A549 (cell line): ENCODE results near the gene IL1A. TPM values are rescaled to one million over a fixed set of nuclear protein-coding genes. Genes with fewer than 3 reads are reported as not detected.
A peak's percentile ranks its signal among the peaks of the same experiment; 100 is the strongest.

Experiments used
- ATAC-seq, 2 experiments: fragments of 200-7000 bp in 1 of 2; fragments of >200 bp in 1 of 2; cut with Nextera tagmentation in 1 of 2; cut with Tn5 transposase in 1 of 2; 3 replicates each; pipeline versions ENCODE4 v1.8.0 to v1.9.1; 2018 to 2020; ENCODE audit warnings: mild to moderate bottlenecking in 1 of 2, moderate library complexity in 1 of 2
- CTCF ChIA-PET: fragments of 300-600 bp; sonication (Branson Sonifier 250); formaldehyde crosslinking; extraction: SDS; loops from one replicate; lab custom pipeline; 2021; ENCODE audit warnings: antibody characterized with exemption, inconsistent platforms; lab: Yijun Ruan, JAX
- POLR2A ChIA-PET: fragments of 350-600 bp; formaldehyde crosslinking; extraction: SDS; loops from one replicate; lab custom pipeline; 2021; ENCODE audit warnings: antibody characterized with exemption, inconsistent platforms; lab: Yijun Ruan, JAX
- DNase-seq, 2 experiments: peaks; one replicate each; pipeline versions ENCODE4 v3.0.0 to v3.0.0-alpha.2; 2011 to 2016; ENCODE audit warnings: low read depth in 1 of 2, low spot score in 1 of 2
- FAIRE-seq: peaks from 2 replicates; lab custom pipeline; 2011; peaks lifted over from hg19 to GRCh38; lab: Jason Lieb, UNC
- H3K27ac ChIP-seq, 2 experiments: fragments of >200 bp; sonication (Bioruptor Twin); formaldehyde crosslinking; 3 replicates each; pipeline ENCODE4 v1.5.1; 2016 to 2017
- H3K4me1 ChIP-seq: fragments of >200 bp; sonication (Bioruptor Twin); formaldehyde crosslinking; 3 replicates; pipeline ENCODE4 v1.6.1; 2016
- H3K4me2 ChIP-seq: fragments of >200 bp; sonication (Bioruptor Twin); formaldehyde crosslinking; 3 replicates; pipeline ENCODE4 v1.6.1; 2016
- H3K4me3 ChIP-seq: fragments of >200 bp; sonication (Bioruptor Twin); formaldehyde crosslinking; 3 replicates; pipeline ENCODE4 v1.5.1; 2016
- H3K9me3 ChIP-seq: fragments of >200 bp; sonication (Bioruptor Twin); formaldehyde crosslinking; 3 replicates; pipeline ENCODE4 v1.6.1; 2016
- CBX2 ChIP-seq: fragments of 200-600 bp; sonication (generic); IDR thresholded peaks from 2 replicates; pipeline ENCODE4 v1.6.1; 2016; ENCODE audit warnings: low read depth, mild to moderate bottlenecking, borderline replicate concordance
- CBX8 ChIP-seq: fragments of 200-600 bp; sonication (generic); IDR thresholded peaks from 2 replicates; pipeline ENCODE4 v1.6.1; 2016
- E2F6 ChIP-seq: IDR thresholded peaks from 2 replicates; pipeline ENCODE4 v1.6.1; 2012; ENCODE audit warnings: low read depth, borderline replicate concordance
- EHF ChIP-seq: fragments of 250-450 bp; sonication (Bioruptor Pico); IDR thresholded peaks from 2 replicates; pipeline ENCODE4 v1.5.0; 2020; ENCODE audit warnings: mild to moderate bottlenecking
- EHMT2 ChIP-seq: fragments of 200-600 bp; sonication (generic); IDR thresholded peaks from 2 replicates; pipeline ENCODE4 v1.6.1; 2016; ENCODE audit warnings: antibody characterized with exemption, low read depth, mild to moderate bottlenecking, moderate library complexity
- ESRRA ChIP-seq: fragments of 150-350 bp; IDR thresholded peaks from 2 replicates; pipeline ENCODE4 v1.6.1; 2014; ENCODE audit warnings: mild to moderate bottlenecking, low read length, borderline replicate concordance
- FOSB ChIP-seq: fragments of 250-450 bp; sonication (Bioruptor Pico); IDR thresholded peaks from 2 replicates; pipeline ENCODE4 v1.5.0; 2020; ENCODE audit warnings: mild to moderate bottlenecking, moderate library complexity
- FOSL2 ChIP-seq, 2 experiments: fragments of 450-650 bp in 1 of 2; fragments of >200 bp in 1 of 2; sonication (Bioruptor Twin) in 1 of 2; formaldehyde crosslinking; IDR thresholded peaks; 2 replicates each; pipeline versions ENCODE4 v1.5.0 to v1.6.1; 2016 to 2020; ENCODE audit warnings: mild to moderate bottlenecking in 1 of 2, moderate library complexity in 1 of 2
- GATA3 ChIP-seq: IDR thresholded peaks from 2 replicates; pipeline ENCODE4 v1.6.1; 2012; ENCODE audit warnings: borderline replicate concordance
- HEYL ChIP-seq: fragments of 250-450 bp; sonication (Bioruptor Pico); IDR thresholded peaks from 2 replicates; pipeline ENCODE4 v1.8.0; 2021; ENCODE audit warnings: mild to moderate bottlenecking, moderate library complexity
- HOXA7 ChIP-seq: fragments of 250-450 bp; sonication (Bioruptor Pico); IDR thresholded peaks from 2 replicates; pipeline ENCODE4 v1.5.0; 2020; ENCODE audit warnings: mild to moderate bottlenecking, moderate library complexity
- HOXB13 ChIP-seq: fragments of 250-450 bp; sonication (Bioruptor Pico); IDR thresholded peaks from 2 replicates; pipeline ENCODE4 v1.5.0; 2020; ENCODE audit warnings: low read depth, mild to moderate bottlenecking, moderate library complexity
- HOXB5 ChIP-seq: fragments of 250-450 bp; sonication (Bioruptor Pico); IDR thresholded peaks from 2 replicates; pipeline ENCODE4 v1.5.0; 2020; ENCODE audit warnings: mild to moderate bottlenecking, moderate library complexity
- JUN ChIP-seq, 2 experiments: fragments of >200 bp; sonication (Bioruptor Twin); formaldehyde crosslinking; IDR thresholded peaks; 2 replicates in 1 of 2; 3 replicates in 1 of 2; pipeline ENCODE4 v1.6.1; 2016 to 2017
- JUNB ChIP-seq: fragments of >200 bp; sonication (Bioruptor Twin); formaldehyde crosslinking; IDR thresholded peaks from 2 replicates; pipeline ENCODE4 v1.6.1; 2016
- KDM1A ChIP-seq: fragments of 200-600 bp; sonication (generic); IDR thresholded peaks from 2 replicates; pipeline ENCODE4 v1.6.1; 2016; ENCODE audit warnings: low read depth, mild to moderate bottlenecking
- MAFK ChIP-seq: fragments of 450-650 bp; IDR thresholded peaks from 2 replicates; pipeline ENCODE4 v1.6.1; 2014; ENCODE audit not compliant: partially characterized antibody
- MAZ ChIP-seq: fragments of 150-350 bp; IDR thresholded peaks from 2 replicates; pipeline ENCODE4 v1.6.1; 2014; ENCODE audit warnings: antibody characterized with exemption, low read depth, low read length, borderline replicate concordance
- MYC ChIP-seq: IDR thresholded peaks from 2 replicates; pipeline ENCODE4 v1.6.1; 2012; ENCODE audit warnings: mild to moderate bottlenecking, inconsistent platforms, low read length, improper control_type of control experiment, borderline replicate concordance
- NPAS2 ChIP-seq: fragments of 250-450 bp; sonication (Bioruptor Pico); IDR thresholded peaks from 2 replicates; pipeline ENCODE4 v1.8.0; 2022; ENCODE audit warnings: mild to moderate bottlenecking, moderate library complexity, borderline replicate concordance
- NR3C1 ChIP-seq: fragments of >200 bp; sonication (Bioruptor Twin); formaldehyde crosslinking; IDR thresholded peaks from 3 replicates; pipeline ENCODE4 v1.6.1; 2017
- PBX3 ChIP-seq: IDR thresholded peaks from 2 replicates; pipeline ENCODE4 v1.6.1; 2012
- PHF8 ChIP-seq: fragments of 200-600 bp; sonication (generic); IDR thresholded peaks from 2 replicates; pipeline ENCODE4 v1.6.1; 2016; ENCODE audit warnings: low read depth, mild to moderate bottlenecking, antibody characterized with exemption, moderate library complexity, borderline replicate concordance
- POLR2A ChIP-seq: IDR thresholded peaks from 2 replicates; pipeline ENCODE4 v1.6.1; 2012; ENCODE audit warnings: mild to moderate bottlenecking, low read length
- RARB ChIP-seq: fragments of 250-450 bp; sonication (Bioruptor Pico); IDR thresholded peaks from 2 replicates; pipeline ENCODE4 v1.8.0; 2021; ENCODE audit warnings: mild to moderate bottlenecking, moderate library complexity
- RNF2 ChIP-seq: fragments of 200-600 bp; sonication (generic); IDR thresholded peaks from 2 replicates; pipeline ENCODE4 v1.6.1; 2016; ENCODE audit warnings: low read depth, mild to moderate bottlenecking, antibody characterized with exemption, moderate library complexity, borderline replicate concordance
- SREBF2 ChIP-seq: fragments of 450-650 bp; IDR thresholded peaks from 2 replicates; pipeline ENCODE4 v1.6.1; 2014; ENCODE audit warnings: mild to moderate bottlenecking, moderate library complexity
- TFCP2L1 ChIP-seq: fragments of 250-450 bp; sonication (Bioruptor Pico); IDR thresholded peaks from 2 replicates; pipeline ENCODE4 v1.5.0; 2021; ENCODE audit warnings: mild to moderate bottlenecking
- ZNF302 ChIP-seq: fragments of 250-450 bp; sonication (Bioruptor Pico); IDR thresholded peaks from 2 replicates; pipeline ENCODE4 v1.9.0; 2021; ENCODE audit warnings: inconsistent platforms, mild to moderate bottlenecking, moderate library complexity
- ZSCAN20 ChIP-seq: fragments of 250-450 bp; sonication (Bioruptor Pico); IDR thresholded peaks from 2 replicates; pipeline ENCODE4 v1.8.0; 2022; ENCODE audit warnings: mild to moderate bottlenecking, moderate library complexity
- WGBS: methylation state at CpG from one replicate; pipeline ENCODE4 v1.1.6; 2017; ENCODE audit errors: missing lambda C conversion rate; 5-methylcytosine and 5-hydroxymethylcytosine counted together
- polyA plus RNA-seq, 4 experiments: library from polyadenylated mRNA; depleted of rRNA in 3 of 4; stranded (reverse); fragments of >200 nt; fragmentation: RNase III in 1 of 4; extraction: RNeasy Plus Mini Kit Qiagen cat#74134 plus additional on column Dnase treatment in 1 of 4; gene quantifications; 2 replicates in 3 of 4; 3 replicates in 1 of 4; pipeline ENCODE4 v1.2.3, GENCODE V29; 2011 to 2017

The IL1A gene
- polyA plus RNA-seq, 2 of the 4 experiments (the other 2 are of a cell fraction): 0.25 TPM; not detected in 1

- Histone ChIP-seq H3K27ac (no peak overlapping the region), H3K4me2 (no peak overlapping the region), H3K4me1 (peaks cover 17% of the 10 kb centered on the region), H3K4me3 (no peak overlapping the region), H3K9me3 (no peaks in the 10 kb centered on the region)
- 96% methylated on average over 4 of the region's 4 CpGs for WGBS
- FAIRE-seq: no peak
- CTCF ChIA-PET: interaction anchor here (0.7 to 3.4 kb wide), 3 partner anchors 130 to 202 kb away, joined by 3 to 17 read pairs (median 3); no protein-coding TSS in a partner anchor
- no peak for ATAC-seq
- TF ChIP-seq HOXB13: no peak
- no peak for TF ChIP-seq NR3C1
- no peak for TF ChIP-seq HOXA7 (CRISPR knock-in tag)
- no peak for TF ChIP-seq SREBF2
- TF ChIP-seq HEYL: no peak
- TF ChIP-seq RNF2: no peak
- no peak for TF ChIP-seq MAFK
- TF ChIP-seq CBX8: no peak
- no peak for TF ChIP-seq MYC
- no peak for TF ChIP-seq FOSB (CRISPR knock-in tag)
- DNase-seq: no peak
- POLR2A ChIA-PET: no interaction called here
Measured at GRCh38 chr2:112755444-112755843, 28.8 kb downstream of the IL1A start.

- Histone ChIP-seq H3K9me3 (no peaks in the 10 kb centered on the region), H3K27ac (no peak overlapping the region), H3K4me3 (no peak overlapping the region), H3K4me1 (peaks cover 17% of the 10 kb centered on the region), H3K4me2 (no peak overlapping the region)
- ChIA-PET POLR2A (no interaction called here), CTCF (interaction anchor here (0.7 to 3.7 kb wide), 5 partner anchors 27 to 205 kb away, joined by 3 to 17 read pairs (median 4); no protein-coding TSS in a partner anchor)
- 100% methylated on average over 1 of the region's 1 CpG for WGBS
- TF ChIP-seq RARB (CRISPR knock-in tag) (no peak), MYC (no peak), TFCP2L1 (CRISPR knock-in tag) (no peak)
- no peak for DNase-seq
- FAIRE-seq: no peak
- ATAC-seq: no peak
Measured at GRCh38 chr2:112754564-112754963, 29.7 kb downstream of the IL1A start.

GRCh38 chr2:112752667-112753066 lies 31.6 kb downstream of the IL1A start:
- TF ChIP-seq MAZ: no peak
- no peak for TF ChIP-seq RNF2
- no peak for TF ChIP-seq KDM1A
- TF ChIP-seq GATA3: no peak
- TF ChIP-seq PBX3: no peak
- TF ChIP-seq RARB (CRISPR knock-in tag): no peak
- no peak for TF ChIP-seq ZNF302 (CRISPR knock-in tag)
- Histone ChIP-seq H3K4me2 (no peak overlapping the region), H3K4me3 (no peak overlapping the region), H3K27ac (no peak overlapping the region), H3K9me3 (no peaks in the 10 kb centered on the region), H3K4me1 (peaks cover 17% of the 10 kb centered on the region)
- FAIRE-seq: no peak
- ATAC-seq: no peak
- ChIA-PET POLR2A (no interaction called here), CTCF (interaction anchor here (0.7 to 3.7 kb wide), 8 partner anchors 9 to 207 kb away, joined by 3 to 17 read pairs (median 6); no protein-coding TSS in a partner anchor)
- no peak for DNase-seq
- 87% methylated on average over 4 of the region's 4 CpGs for WGBS

GRCh38 chr2:112751451-112752197 lies 32.7 kb downstream of the IL1A start:
- H3K4me3 ChIP-seq: no peak overlapping the region
- H3K27ac ChIP-seq: no peak overlapping the region
- CTCF ChIA-PET: interaction anchor here (0.8 to 3.7 kb wide), 5 partner anchors 60 to 208 kb away, joined by 3 to 16 read pairs (median 7); no protein-coding TSS in a partner anchor
- DNase-seq (no peak), ATAC-seq (no peak), FAIRE-seq (no peak)
- POLR2A ChIA-PET: no interaction called here
- TF ChIP-seq CBX2: no peak
- TF ChIP-seq HOXB5 (CRISPR knock-in tag): no peak
- no peak for TF ChIP-seq SREBF2
- no peak for TF ChIP-seq EHF (CRISPR knock-in tag)
- TF ChIP-seq JUNB: no peak
- TF ChIP-seq ZNF302 (CRISPR knock-in tag): no peak
- TF ChIP-seq ESRRA: no peak
- TF ChIP-seq GATA3: no peak
- TF ChIP-seq JUN (IDR thresholded peaks at IDR 0.05): no peak
- no peak for TF ChIP-seq POLR2A
- no peak for TF ChIP-seq HEYL
- TF ChIP-seq PHF8: no peak
- no peak for TF ChIP-seq ZSCAN20 (CRISPR knock-in tag)
- no peak for TF ChIP-seq NPAS2 (CRISPR knock-in tag)
- TF ChIP-seq FOSL2 (IDR thresholded peaks at IDR 0.05): no peak
- TF ChIP-seq FOSL2 (CRISPR knock-in tag; IDR thresholded peaks at IDR 0.05): no peak
- TF ChIP-seq EHMT2: no peak
- TF ChIP-seq E2F6: no peak
- no peaks in the 10 kb centered on the region for H3K9me3 ChIP-seq
- peaks cover 17% of the 10 kb centered on the region for H3K4me1 ChIP-seq
- H3K4me2 ChIP-seq: peak overlapping the region; percentile 37; the same call in 2 of the 3 replicates
